ENCODE measurements around the gene TTC7B. TPM values are rescaled to one million over a fixed set of nuclear protein-coding genes. Genes with fewer than 3 reads are reported as not detected.

Gene TTC7B
- total RNA-seq, 1 donor from 2014 or later = 83.7 TPM

GRCh38 chr14:90554341-90554740 lies 261.9 kb downstream of the TTC7B start:
- no peak for DNase-seq (ENCODE audit: extremely low read depth, low read depth, low spot score)

- DNase-seq (ENCODE audit: extremely low read depth, low read depth, low spot score) = no peak
These were observed 262.3 kb downstream of the TTC7B start for GRCh38 chr14:90553921-90554336.

GRCh38 chr14:90553298-90553920 lies 262.8 kb downstream of the TTC7B start:
- no peak for DNase-seq (ENCODE audit: extremely low read depth, low read depth, low spot score)

GRCh38 chr14:90552465-90553297 lies 263.5 kb downstream of the TTC7B start:
- DNase-seq (ENCODE audit: extremely low read depth, low read depth, low spot score) = no peak

GRCh38 chr14:90551733-90552464 lies 264.3 kb downstream of the TTC7B start:
- no peak for DNase-seq (ENCODE audit: extremely low read depth, low read depth, low spot score)

GRCh38 chr14:90551070-90551704 lies 265.0 kb downstream of the TTC7B start:
- DNase-seq (ENCODE audit: extremely low read depth, low read depth, low spot score) = no peak

GRCh38 chr14:90549794-90550641 lies 266.2 kb downstream of the TTC7B start:
- DNase-seq (ENCODE audit: extremely low read depth, low read depth, low spot score) = no peak

- no peak for DNase-seq (ENCODE audit: extremely low read depth, low read depth, low spot score)
These were observed 267.8 kb downstream of the TTC7B start for GRCh38 chr14:90548455-90548854.

GRCh38 chr14:90547968-90548367 lies 268.3 kb downstream of the TTC7B start:
- no peak for DNase-seq (ENCODE audit: extremely low read depth, low read depth, low spot score)

GRCh38 chr14:90547250-90547649 lies 269.0 kb downstream of the TTC7B start:
- DNase-seq (ENCODE audit: extremely low read depth, low read depth, low spot score) = no peak

- no peak for DNase-seq (ENCODE audit: extremely low read depth, low read depth, low spot score)
These were observed 269.5 kb downstream of the TTC7B start for GRCh38 chr14:90546767-90547166.

GRCh38 chr14:90545966-90546751 lies 270.1 kb downstream of the TTC7B start:
- DNase-seq (ENCODE audit: extremely low read depth, low read depth, low spot score) = no peak

GRCh38 chr14:90545382-90545781 lies 270.8 kb downstream of the TTC7B start:
- no peak for DNase-seq (ENCODE audit: extremely low read depth, low read depth, low spot score)

GRCh38 chr14:90544971-90545370 lies 271.3 kb downstream of the TTC7B start:
- DNase-seq (ENCODE audit: extremely low read depth, low read depth, low spot score) = no peak

GRCh38 chr14:90544566-90544965 lies 271.7 kb downstream of the TTC7B start:
- no peak for DNase-seq (ENCODE audit: extremely low read depth, low read depth, low spot score)

GRCh38 chr14:90543876-90544275 lies 272.4 kb downstream of the TTC7B start:
- DNase-seq (ENCODE audit: extremely low read depth, low read depth, low spot score) = no peak

GRCh38 chr14:90541076-90541634 lies 275.1 kb downstream of the TTC7B start:
- no peak for DNase-seq (ENCODE audit: extremely low read depth, low read depth, low spot score)

GRCh38 chr14:90540437-90540836 lies 275.8 kb downstream of the TTC7B start:
- no peak for DNase-seq (ENCODE audit: extremely low read depth, low read depth, low spot score)

- DNase-seq (ENCODE audit: extremely low read depth, low read depth, low spot score) = no peak
These were observed 276.2 kb downstream of the TTC7B start for GRCh38 chr14:90539996-90540395.

Measured in glomerular endothelial cell (primary cell).